ENCODE data around the gene PDE1C.

The PDE1C gene

DNA sequence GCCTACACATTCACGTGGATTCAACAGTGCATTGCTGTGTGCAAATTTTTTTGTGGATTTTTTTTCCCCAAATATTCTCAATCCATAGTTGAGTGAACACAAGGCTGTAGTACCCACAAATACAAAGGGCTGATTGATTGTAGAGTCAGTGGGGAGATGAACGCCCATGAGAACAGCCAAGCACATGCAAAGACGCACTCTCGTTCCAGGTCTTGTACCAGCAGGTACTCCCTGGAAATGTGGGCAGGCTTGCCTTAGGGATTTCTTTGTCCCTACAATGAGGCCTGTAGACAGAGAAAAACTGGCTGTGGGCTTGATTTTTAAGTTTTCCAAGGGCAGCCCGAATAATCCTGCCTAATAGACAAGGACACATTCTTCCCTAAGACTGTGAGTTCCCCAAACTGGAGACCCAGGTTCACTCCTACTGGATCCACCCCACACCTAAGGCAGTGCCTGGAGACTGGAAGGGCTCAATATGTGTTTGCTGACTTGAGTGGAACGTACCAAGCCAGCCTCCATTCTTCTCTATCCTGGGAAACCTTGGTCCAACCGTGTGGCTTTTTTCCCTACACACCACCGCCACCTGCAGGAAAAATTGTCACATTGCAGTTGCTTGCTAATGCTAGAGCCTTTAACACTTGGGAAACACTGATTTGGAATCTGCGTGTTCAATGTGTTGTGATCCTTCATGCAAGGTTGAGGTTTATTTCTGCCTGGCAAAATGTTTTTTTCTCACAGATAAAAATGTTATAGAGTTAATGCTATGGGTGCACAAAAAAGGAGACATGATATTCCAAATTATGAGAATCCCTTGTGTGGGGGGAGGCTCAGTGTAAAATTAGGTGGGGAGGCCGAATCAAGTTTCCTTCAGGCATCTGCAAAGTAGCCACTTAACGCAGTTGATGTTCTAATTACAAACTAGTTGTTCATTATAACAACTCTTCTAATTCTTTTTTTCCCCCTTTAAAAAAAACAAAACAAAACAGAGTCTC lies 333.9 kb downstream of the PDE1C start:
- Histone ChIP-seq H3K27ac (no peak overlapping the region), H3K4me3 (no peak overlapping the region)
- TF ChIP-seq, protein P1, sequence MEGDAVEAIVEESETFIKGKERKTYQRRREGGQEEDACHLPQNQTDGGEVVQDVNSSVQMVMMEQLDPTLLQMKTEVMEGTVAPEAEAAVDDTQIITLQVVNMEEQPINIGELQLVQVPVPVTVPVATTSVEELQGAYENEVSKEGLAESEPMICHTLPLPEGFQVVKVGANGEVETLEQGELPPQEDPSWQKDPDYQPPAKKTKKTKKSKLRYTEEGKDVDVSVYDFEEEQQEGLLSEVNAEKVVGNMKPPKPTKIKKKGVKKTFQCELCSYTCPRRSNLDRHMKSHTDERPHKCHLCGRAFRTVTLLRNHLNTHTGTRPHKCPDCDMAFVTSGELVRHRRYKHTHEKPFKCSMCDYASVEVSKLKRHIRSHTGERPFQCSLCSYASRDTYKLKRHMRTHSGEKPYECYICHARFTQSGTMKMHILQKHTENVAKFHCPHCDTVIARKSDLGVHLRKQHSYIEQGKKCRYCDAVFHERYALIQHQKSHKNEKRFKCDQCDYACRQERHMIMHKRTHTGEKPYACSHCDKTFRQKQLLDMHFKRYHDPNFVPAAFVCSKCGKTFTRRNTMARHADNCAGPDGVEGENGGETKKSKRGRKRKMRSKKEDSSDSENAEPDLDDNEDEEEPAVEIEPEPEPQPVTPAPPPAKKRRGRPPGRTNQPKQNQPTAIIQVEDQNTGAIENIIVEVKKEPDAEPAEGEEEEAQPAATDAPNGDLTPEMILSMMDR (IDR thresholded peaks at IDR 0.05): peak; percentile 57
- no peak for DNase-seq (ENCODE audit: low spot score)

DNA sequence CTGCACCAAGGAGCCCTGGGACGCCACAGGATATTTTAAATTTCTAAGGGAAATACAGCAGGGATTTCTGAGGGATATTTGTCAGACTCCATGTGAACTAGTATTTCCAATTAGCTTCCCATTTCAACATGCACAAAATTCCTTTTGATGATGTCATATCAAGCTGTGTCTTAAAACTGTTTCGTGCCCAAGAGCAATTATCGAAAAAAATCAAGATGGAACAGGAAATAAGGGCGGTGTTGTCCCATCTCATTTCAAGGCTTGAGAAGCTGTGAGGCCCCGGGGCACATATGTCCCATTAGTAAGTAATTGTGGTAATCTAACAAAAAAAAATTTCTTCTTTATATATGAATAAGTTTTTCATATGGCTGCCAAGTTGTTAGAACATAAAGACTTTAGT lies 335.8 kb downstream of the PDE1C start:
- Histone ChIP-seq H3K27ac (no peak overlapping the region), H3K4me3 (no peak overlapping the region)
- DNase-seq (ENCODE audit: low spot score): no peak
- TF ChIP-seq, protein P1 (IDR thresholded peaks at IDR 0.05): no peak

DNA sequence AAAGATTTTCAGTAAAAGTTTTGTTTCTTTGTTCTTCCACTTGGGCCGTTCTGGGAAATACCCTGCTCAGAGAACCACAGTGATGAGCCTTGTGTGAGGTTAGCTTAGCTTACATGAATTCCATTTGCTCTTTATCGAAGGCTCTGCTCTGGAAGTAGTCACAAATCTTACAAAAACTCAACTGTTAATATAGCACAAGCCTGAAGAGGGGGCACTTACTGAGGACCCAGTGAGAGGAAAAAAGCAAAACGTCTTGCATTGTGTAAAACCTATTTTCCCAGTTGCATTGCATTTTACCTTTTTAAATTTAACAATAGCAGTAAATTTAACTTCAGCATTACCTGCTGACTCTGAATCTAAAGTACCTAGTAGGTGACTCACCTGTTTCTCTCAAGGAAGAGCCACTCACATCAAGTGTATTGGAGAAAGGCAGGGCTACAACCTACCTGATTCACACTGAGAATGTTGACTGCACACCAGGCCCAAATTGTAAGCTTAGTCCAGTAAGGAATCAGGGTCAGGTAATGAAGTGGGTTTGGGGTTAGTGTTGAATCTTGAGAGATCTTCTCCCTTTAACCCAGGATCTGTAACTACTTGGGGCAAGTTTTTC lies 340.9 kb downstream of the PDE1C start:
- H3K4me3 ChIP-seq: no peak overlapping the region
- no peak for DNase-seq (ENCODE audit: low spot score)
- TF ChIP-seq, protein P1 (IDR thresholded peaks at IDR 0.05): no peak
- no peak overlapping the region for H3K27ac ChIP-seq

DNA sequence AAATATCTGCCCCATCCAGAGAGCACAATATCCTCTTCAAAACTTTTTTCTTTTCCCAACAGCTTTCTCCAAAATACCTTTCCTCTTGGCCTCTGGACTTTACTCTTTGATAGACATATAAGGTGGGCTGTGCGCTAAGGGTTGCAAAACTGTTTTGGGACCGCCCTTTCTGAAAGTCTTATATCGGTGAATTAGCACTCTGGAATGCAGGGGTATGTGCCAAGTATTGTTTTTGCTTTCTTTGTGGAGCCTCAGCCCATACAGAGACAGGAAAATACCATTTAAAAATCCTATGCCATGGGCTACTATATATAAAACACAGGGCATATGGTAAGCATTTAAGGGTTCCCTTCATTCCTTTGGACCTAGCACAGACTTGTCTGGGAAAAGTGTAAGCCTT lies 345.5 kb downstream of the PDE1C start:
- TF ChIP-seq, protein P1 (IDR thresholded peaks at IDR 0.05): no peak
- Histone ChIP-seq H3K27ac (no peak overlapping the region), H3K4me3 (no peak overlapping the region)
- DNase-seq (ENCODE audit: low spot score): no peak

DNA sequence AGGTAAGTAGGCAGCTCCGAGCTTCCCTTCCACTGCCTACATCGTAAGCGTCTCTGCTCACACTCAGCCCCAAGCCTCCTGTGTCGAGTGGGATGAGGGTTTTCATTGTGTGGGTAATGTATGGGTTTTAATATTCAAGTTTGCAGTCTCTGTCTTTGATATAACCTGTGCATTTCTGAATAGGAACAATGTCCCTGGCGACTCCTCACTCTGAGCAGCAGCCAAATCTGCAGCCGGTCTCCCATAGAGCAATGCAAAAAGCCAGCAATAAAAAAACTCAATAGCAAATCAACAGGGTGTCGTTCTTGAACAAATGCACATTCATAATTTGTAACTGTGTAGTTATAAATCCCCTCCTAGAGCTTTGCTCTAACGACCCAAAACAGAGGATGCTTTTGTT lies 349.8 kb downstream of the PDE1C start:
- H3K27ac ChIP-seq: no peak overlapping the region
- DNase-seq (ENCODE audit: low spot score): no peak
- no peak overlapping the region for H3K4me3 ChIP-seq
- TF ChIP-seq, protein P1 (IDR thresholded peaks at IDR 0.05): no peak

DNA sequence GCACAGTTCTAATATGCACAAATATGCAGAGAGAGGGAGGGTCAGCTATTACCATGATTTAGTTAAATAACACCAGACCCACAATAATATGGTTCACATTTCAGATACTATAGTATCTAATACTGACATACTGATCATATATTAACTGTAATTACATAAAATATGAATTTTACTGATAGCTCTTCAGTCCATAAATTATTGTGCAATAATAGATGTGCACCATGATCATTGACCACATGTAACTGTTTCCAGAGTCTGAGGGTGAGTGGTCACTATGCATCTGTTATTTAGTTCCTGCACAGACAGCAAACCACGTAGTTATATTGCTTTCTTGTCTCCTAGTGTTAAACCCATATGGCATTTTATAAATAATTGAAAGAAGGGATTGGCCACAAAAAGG lies 353.9 kb downstream of the PDE1C start:
- TF ChIP-seq, protein P1 (IDR thresholded peaks at IDR 0.05): no peak
- Histone ChIP-seq H3K27ac (no peak overlapping the region), H3K4me3 (no peak overlapping the region)
- no peak for DNase-seq (ENCODE audit: low spot score)
